ENCODE measurements around the gene AGAP3.

AGAP3 gene

DNA sequence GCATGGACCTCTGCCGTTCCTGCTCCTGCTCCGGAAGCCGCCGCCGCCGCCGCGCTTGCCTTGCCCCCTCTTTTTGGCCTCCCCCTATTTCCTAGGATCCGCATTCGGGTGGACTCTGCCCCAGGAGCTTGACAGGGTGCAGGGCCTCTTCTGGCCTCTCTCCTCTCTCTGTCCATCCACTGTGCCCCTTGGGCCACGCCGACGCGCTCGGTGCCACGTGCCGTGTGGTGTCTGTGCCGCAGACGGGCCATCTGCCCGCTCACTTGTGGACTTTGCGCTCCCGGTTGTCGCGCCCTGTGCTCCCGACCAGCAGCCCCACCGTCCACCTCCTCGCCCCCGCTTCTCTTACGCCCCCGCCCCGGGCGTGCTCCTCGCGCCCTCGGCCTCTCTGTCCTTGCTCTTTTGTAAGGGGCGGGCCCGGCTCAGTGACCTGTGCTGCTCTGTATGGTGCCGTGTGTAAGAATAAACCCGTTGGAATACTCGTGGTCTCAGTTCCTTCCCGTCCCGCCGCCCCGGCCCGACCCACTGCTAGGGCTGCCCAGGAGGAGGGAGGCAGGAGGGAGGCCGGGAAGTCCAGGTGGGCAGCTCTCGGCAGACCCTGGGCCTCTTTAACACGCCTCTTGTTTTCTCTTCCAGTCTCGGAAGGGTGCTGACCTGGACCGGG, 37.0 kb downstream of the AGAP3 start:
- no peak overlapping the region for H3K4me3 ChIP-seq (ENCODE audit: low read depth, low read length)
- TF ChIP-seq, protein P1, sequence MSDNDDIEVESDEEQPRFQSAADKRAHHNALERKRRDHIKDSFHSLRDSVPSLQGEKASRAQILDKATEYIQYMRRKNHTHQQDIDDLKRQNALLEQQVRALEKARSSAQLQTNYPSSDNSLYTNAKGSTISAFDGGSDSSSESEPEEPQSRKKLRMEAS (IDR thresholded peaks at IDR 0.05; ENCODE audit: low read depth, low read length): no peak
- TF ChIP-seq POLR2A (IDR thresholded peaks at IDR 0.05; ENCODE audit: extremely low read depth, insufficient read length) (no peak), MYC (IDR thresholded peaks at IDR 0.05; ENCODE audit: low read depth, low read length) (no peak)
- TF ChIP-seq, protein P2, sequence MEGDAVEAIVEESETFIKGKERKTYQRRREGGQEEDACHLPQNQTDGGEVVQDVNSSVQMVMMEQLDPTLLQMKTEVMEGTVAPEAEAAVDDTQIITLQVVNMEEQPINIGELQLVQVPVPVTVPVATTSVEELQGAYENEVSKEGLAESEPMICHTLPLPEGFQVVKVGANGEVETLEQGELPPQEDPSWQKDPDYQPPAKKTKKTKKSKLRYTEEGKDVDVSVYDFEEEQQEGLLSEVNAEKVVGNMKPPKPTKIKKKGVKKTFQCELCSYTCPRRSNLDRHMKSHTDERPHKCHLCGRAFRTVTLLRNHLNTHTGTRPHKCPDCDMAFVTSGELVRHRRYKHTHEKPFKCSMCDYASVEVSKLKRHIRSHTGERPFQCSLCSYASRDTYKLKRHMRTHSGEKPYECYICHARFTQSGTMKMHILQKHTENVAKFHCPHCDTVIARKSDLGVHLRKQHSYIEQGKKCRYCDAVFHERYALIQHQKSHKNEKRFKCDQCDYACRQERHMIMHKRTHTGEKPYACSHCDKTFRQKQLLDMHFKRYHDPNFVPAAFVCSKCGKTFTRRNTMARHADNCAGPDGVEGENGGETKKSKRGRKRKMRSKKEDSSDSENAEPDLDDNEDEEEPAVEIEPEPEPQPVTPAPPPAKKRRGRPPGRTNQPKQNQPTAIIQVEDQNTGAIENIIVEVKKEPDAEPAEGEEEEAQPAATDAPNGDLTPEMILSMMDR (IDR thresholded peaks at IDR 0.05; ENCODE audit: low read depth, low read length): no peak
- DNase-seq (ENCODE audit: low read depth): no peak

DNA sequence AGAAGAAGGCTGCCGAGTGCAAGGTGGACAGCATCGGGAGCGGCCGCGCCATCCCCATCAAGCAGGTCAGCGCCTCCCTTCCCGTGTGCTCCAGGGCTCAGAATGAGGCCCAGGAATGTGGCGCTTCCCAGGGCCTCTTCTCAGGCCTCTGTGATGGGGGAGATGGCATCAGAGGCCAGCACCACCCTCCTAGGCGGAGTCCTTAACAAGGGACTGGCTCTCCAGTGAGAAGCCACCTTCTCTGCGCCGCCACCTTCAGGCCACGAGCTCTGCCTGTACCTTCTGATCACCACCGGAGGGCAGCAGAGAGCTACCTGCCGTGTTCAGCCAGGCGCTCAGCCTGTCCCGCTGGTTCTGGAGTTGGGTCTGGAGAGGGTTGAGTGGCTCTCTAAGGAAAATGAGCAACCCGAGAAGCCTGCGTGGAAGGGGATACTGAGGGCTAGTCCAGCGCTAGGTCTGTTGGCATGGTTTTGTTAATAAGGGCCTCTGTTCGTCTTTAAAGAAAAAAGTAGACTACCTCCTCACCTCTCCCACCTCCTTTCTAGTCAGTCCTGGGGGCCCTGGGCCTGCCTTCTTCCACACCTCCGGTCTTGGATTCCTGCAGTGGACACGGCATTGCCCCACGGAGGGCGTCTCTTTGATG, 37.7 kb downstream of the AGAP3 start:
- peak; percentile 80; the same call in 1 of the 2 replicates for TF ChIP-seq MYC (IDR thresholded peaks at IDR 0.05; ENCODE audit: low read depth, low read length)
- TF ChIP-seq POLR2A (IDR thresholded peaks at IDR 0.05; ENCODE audit: extremely low read depth, insufficient read length): no peak
- TF ChIP-seq, protein P1 (IDR thresholded peaks at IDR 0.05; ENCODE audit: low read depth, low read length): peak; percentile 75
- TF ChIP-seq, protein P2 (IDR thresholded peaks at IDR 0.05; ENCODE audit: low read depth, low read length): peak; percentile 100
- DNase-seq (ENCODE audit: low read depth): peak; percentile 85

DNA sequence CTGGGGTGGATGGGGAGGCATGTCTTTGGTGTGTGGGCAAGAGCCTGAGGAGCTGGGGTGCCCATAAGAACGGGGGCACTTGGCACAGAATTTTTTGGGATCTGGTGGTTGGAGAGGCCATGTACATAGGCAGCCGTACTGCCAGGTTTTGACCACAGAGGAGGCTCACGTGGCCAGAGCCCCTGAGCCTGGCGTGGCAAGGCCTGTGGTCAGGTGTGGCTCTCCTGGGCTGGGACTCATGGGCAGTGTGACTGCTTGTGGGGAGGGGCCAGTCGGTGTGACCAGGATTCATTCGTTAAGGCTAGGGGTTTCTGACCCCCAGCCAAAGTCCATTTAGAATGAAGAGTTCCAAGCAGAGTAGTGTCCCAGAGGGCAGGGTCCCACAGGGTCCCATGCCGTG, 38.2 kb downstream of the AGAP3 start:
- DNase-seq (ENCODE audit: low read depth): no peak
- no peak overlapping the region for H3K4me3 ChIP-seq (ENCODE audit: low read depth, low read length)
- TF ChIP-seq POLR2A (IDR thresholded peaks at IDR 0.05; ENCODE audit: extremely low read depth, insufficient read length) (no peak), MYC (IDR thresholded peaks at IDR 0.05; ENCODE audit: low read depth, low read length) (no peak)
- TF ChIP-seq, protein P2 (IDR thresholded peaks at IDR 0.05; ENCODE audit: low read depth, low read length): no peak
- TF ChIP-seq, protein P1 (IDR thresholded peaks at IDR 0.05; ENCODE audit: low read depth, low read length): no peak

More for the DNA sequence above, 37.7 kb downstream of the AGAP3 start:
- H3K4me3 ChIP-seq (ENCODE audit: low read depth, low read length): no peak overlapping the region

DNA sequence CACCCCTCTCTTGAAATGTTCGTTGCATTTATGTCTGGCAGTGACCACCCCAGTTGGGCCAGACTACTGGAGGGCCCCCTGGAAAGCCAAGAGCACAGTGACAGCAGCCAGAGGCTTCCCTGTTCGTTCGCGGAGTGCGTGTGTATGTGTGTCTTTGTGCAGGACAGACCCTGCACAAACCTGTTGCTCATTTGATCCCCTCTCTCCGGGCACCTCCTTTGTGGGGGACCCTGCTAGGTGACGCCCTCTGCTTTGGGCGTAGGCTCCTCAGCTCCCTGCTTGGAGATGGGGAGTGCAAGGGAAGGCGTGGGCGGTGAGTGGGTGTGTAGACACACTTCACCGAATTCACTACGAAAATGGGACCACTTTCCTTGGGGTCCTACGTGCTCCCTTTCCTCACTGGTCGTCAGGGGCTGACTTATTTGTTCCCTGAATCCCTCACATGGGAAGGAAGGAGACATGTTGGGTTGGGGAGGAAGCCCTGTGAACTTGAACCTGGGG, 38.7 kb downstream of the AGAP3 start:
- no peak for DNase-seq (ENCODE audit: low read depth)
- H3K4me3 ChIP-seq (ENCODE audit: low read depth, low read length): no peak overlapping the region
- TF ChIP-seq, protein P2 (IDR thresholded peaks at IDR 0.05; ENCODE audit: low read depth, low read length): no peak
- TF ChIP-seq, protein P1 (IDR thresholded peaks at IDR 0.05; ENCODE audit: low read depth, low read length): no peak
- no peak for TF ChIP-seq MYC (IDR thresholded peaks at IDR 0.05; ENCODE audit: low read depth, low read length)

DNA sequence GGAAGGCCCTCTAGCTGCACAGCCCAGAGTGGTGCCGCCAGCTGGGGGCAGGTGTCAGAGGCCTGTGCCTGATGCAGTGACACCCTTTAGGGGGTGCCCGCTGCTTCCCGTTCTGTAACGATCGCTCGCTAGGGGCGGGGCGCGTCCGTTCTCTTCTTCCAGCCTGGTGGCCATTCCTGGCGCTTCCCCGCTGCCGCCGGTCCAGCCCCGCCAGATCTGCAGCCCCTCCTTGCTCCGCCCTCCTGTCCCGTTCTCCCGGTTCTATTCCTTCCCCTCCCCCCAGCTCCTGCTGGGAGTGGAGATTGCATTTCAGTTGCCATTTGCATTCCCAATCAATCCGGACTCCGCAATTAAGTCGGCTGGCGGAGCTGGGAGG, 39.2 kb downstream of the AGAP3 start:
- no peak for DNase-seq (ENCODE audit: low read depth)
- TF ChIP-seq, protein P1 (IDR thresholded peaks at IDR 0.05; ENCODE audit: low read depth, low read length): no peak
- TF ChIP-seq MYC (IDR thresholded peaks at IDR 0.05; ENCODE audit: low read depth, low read length) (no peak), POLR2A (IDR thresholded peaks at IDR 0.05; ENCODE audit: extremely low read depth, insufficient read length) (no peak)
- TF ChIP-seq, protein P2 (IDR thresholded peaks at IDR 0.05; ENCODE audit: low read depth, low read length): no peak
- no peak overlapping the region for H3K4me3 ChIP-seq (ENCODE audit: low read depth, low read length)
